Keratinocyte (primary cell): Measurements from ENCODE around the gene CEP162.

Experiments used
- EZH2 ChIP-seq: IDR thresholded peaks from one replicate; pipeline ENCODE4 v1.6.1; 2012; ENCODE audit warnings: inconsistent platforms, mild to moderate bottlenecking, low read length, moderate library complexity
- TF ChIP-seq, protein P1 (sequence below), 3 experiments: IDR thresholded peaks in 1 of 3; conservative IDR thresholded peaks in 1 of 3; optimal IDR thresholded peaks in 1 of 3; 2 replicates in 2 of 3; 3 replicates in 1 of 3; pipeline versions ENCODE3 to v1.5.1; 2011; ENCODE audit warnings: low read length in 3 of 3, mild to moderate bottlenecking in 3 of 3, moderate library complexity in 2 of 3, control low read depth in 1 of 3, inconsistent platforms in 1 of 3; ENCODE audit not compliant: insufficient read depth in 2 of 3; ENCODE audit errors: extremely low read depth in 1 of 3

DNA sequence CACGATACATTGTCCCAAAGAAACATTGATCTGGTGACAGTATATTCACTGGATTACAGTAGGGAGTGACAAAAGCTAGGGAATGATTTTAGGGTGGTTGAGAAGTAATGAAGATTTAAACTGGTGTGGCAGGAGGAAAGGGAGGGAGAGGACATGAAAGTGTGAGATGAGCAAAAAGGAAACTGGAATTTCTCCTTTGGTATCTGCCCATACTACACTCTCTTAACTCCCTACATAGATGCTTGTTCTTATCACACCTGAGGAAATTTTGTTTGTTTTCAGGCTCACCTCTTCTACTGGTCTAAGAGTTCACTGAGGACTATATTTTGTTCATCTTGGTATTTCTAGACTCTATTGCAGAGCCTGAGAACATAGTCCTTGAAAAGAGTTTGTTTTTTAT is 44.9 kb upstream of the CEP162 start:
- TF ChIP-seq, protein P1, sequence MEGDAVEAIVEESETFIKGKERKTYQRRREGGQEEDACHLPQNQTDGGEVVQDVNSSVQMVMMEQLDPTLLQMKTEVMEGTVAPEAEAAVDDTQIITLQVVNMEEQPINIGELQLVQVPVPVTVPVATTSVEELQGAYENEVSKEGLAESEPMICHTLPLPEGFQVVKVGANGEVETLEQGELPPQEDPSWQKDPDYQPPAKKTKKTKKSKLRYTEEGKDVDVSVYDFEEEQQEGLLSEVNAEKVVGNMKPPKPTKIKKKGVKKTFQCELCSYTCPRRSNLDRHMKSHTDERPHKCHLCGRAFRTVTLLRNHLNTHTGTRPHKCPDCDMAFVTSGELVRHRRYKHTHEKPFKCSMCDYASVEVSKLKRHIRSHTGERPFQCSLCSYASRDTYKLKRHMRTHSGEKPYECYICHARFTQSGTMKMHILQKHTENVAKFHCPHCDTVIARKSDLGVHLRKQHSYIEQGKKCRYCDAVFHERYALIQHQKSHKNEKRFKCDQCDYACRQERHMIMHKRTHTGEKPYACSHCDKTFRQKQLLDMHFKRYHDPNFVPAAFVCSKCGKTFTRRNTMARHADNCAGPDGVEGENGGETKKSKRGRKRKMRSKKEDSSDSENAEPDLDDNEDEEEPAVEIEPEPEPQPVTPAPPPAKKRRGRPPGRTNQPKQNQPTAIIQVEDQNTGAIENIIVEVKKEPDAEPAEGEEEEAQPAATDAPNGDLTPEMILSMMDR (optimal IDR thresholded peaks at IDR 0.05 in 1 of 3, IDR thresholded peaks at IDR 0.05 in 1 of 3, conservative IDR thresholded peaks at IDR 0.05 in 1 of 3; ENCODE audit: extremely low read depth in 1 of 3, insufficient read depth in 2 of 3, low read length in 3 of 3), result no peak
- no peak for TF ChIP-seq EZH2
